MCF 10A (cell line): ENCODE results near the gene PLEK. TPM values are rescaled to one million over a fixed set of nuclear protein-coding genes. Genes with fewer than 3 reads are reported as not detected.

ENCODE experiments used
- BruUV-seq: library from RNA; stranded (reverse); fragments of 400-500 nt; replicated peaks from 2 replicates; lab custom pipeline; 2021; lab: Mats Ljungman, UMichigan
- CTCF ChIA-PET: fragments of 300-600 bp; sonication (Branson Sonifier 250); formaldehyde crosslinking; extraction: SDS; loops from one replicate; lab custom pipeline; 2021; ENCODE audit warnings: antibody characterized with exemption, inconsistent platforms; lab: Yijun Ruan, JAX
- POLR2A ChIA-PET: fragments of 300-600, 350-650 bp; sonication (Branson Sonifier 250); formaldehyde crosslinking; extraction: SDS; loops from one replicate; lab custom pipeline; 2020; ENCODE audit warnings: antibody characterized with exemption, inconsistent platforms; lab: Yijun Ruan, JAX
- DNase-seq: peaks from one replicate; pipeline ENCODE4 v3.0.0-alpha.2; 2018; ENCODE audit not compliant: unreplicated experiment
- H3K27ac Mint-ChIP-seq: one replicate; pipeline ENCODE4 v1.8.0; 2022; ENCODE audit warnings: mild to moderate bottlenecking, low read depth, mixed read lengths; ENCODE audit not compliant: unreplicated experiment
- H3K27me3 Mint-ChIP-seq: one replicate; pipeline ENCODE4 v1.8.0; 2022; ENCODE audit warnings: mixed read lengths; ENCODE audit not compliant: insufficient read depth, unreplicated experiment
- H3K36me3 Mint-ChIP-seq: one replicate; pipeline ENCODE4 v1.8.0; 2022; ENCODE audit warnings: mild to moderate bottlenecking, moderate library complexity, mixed read lengths; ENCODE audit not compliant: insufficient read depth, unreplicated experiment
- H3K4me1 Mint-ChIP-seq: one replicate; pipeline ENCODE4 v1.8.0; 2022; ENCODE audit warnings: mixed read lengths; ENCODE audit not compliant: insufficient read depth, unreplicated experiment
- H3K4me3 Mint-ChIP-seq: one replicate; pipeline ENCODE4 v1.8.0; 2022; ENCODE audit warnings: mild to moderate bottlenecking, moderate library complexity, mixed read lengths; ENCODE audit not compliant: unreplicated experiment
- H3K9me3 Mint-ChIP-seq: one replicate; pipeline ENCODE4 v1.8.0; 2022; ENCODE audit warnings: mixed read lengths; ENCODE audit not compliant: unreplicated experiment
- intact Hi-C: fragments of 100-400 bp; cut with micrococcal nuclease; formaldehyde crosslinking; loops from 2 replicates; pipeline ENCODE4 v1.14.1; 2022
- total RNA-seq: library from RNA; stranded (reverse); gene quantifications from 2 replicates; pipeline ENCODE4 v1.2.3, GENCODE V29; 2022
- TF ChIP-seq, protein P1 (sequence below): fragments of 200-600 bp; IDR thresholded peaks from one replicate; pipeline ENCODE4 v1.8.0; 2022; ENCODE audit warnings: antibody characterized with exemption, mild to moderate bottlenecking; ENCODE audit not compliant: unreplicated experiment

The PLEK gene
- total RNA-seq, 1 experiment from 2014 or later = not detected

- Mint-ChIP-seq H3K4me3 (no peak overlapping the region), H3K4me1 (no peaks in the 10 kb centered on the region), H3K27ac (no peak overlapping the region), H3K36me3 (no peaks in the 10 kb centered on the region), H3K27me3 (peaks cover 32% of the 10 kb centered on the region), H3K9me3 (no peaks in the 10 kb centered on the region)
- TF ChIP-seq, protein P1, sequence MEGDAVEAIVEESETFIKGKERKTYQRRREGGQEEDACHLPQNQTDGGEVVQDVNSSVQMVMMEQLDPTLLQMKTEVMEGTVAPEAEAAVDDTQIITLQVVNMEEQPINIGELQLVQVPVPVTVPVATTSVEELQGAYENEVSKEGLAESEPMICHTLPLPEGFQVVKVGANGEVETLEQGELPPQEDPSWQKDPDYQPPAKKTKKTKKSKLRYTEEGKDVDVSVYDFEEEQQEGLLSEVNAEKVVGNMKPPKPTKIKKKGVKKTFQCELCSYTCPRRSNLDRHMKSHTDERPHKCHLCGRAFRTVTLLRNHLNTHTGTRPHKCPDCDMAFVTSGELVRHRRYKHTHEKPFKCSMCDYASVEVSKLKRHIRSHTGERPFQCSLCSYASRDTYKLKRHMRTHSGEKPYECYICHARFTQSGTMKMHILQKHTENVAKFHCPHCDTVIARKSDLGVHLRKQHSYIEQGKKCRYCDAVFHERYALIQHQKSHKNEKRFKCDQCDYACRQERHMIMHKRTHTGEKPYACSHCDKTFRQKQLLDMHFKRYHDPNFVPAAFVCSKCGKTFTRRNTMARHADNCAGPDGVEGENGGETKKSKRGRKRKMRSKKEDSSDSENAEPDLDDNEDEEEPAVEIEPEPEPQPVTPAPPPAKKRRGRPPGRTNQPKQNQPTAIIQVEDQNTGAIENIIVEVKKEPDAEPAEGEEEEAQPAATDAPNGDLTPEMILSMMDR = no peak
- DNase-seq = no peak
- POLR2A ChIA-PET = no interaction called here
- intact Hi-C loops = no loop called here
- BruUV-seq = no TSS peak
- CTCF ChIA-PET = interaction anchor here (0.6 kb wide), 1 partner anchor 17 kb away, joined by 5 read pairs; no protein-coding TSS in a partner anchor
Measured at GRCh38 chr2:68386365-68386764, 21.3 kb downstream of the PLEK start.

- Mint-ChIP-seq H3K4me1 (no peaks in the 10 kb centered on the region), H3K4me3 (no peak overlapping the region), H3K9me3 (no peaks in the 10 kb centered on the region), H3K27me3 (peaks cover 44% of the 10 kb centered on the region), H3K27ac (no peak overlapping the region), H3K36me3 (no peaks in the 10 kb centered on the region)
- BruUV-seq = no TSS peak
- no peak for DNase-seq
- intact Hi-C loops = no loop called here
- ChIA-PET POLR2A (no interaction called here), CTCF (interaction anchor here (0.6 to 0.7 kb wide), 2 partner anchors 75 to 419 kb away, joined by 3 to 4 read pairs; no protein-coding TSS in a partner anchor)
- TF ChIP-seq, protein P1 = no peak
Measured at GRCh38 chr2:68387408-68388350, 22.6 kb downstream of the PLEK start.

DNA sequence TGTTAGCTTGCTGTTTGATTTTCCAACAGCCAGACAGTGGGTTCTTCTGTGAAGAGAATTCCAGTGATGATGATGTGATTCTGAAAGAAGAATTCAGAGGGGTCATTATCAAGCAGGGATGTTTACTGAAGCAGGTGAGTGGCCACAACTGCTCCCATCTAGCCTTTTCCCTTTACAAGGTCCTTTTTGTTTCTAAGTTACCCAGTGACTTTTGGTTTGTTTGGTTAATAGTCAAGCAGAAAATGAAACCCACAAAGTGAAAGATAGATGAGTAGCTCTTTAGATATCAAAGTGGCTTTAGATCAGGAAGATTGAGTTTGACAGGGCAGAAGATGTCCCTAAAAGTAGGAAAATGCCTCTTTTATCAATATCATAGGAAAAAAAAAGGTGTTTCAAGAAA is 23.3 kb downstream of the PLEK start:
- Mint-ChIP-seq H3K27me3 (peaks cover 44% of the 10 kb centered on the region), H3K36me3 (no peaks in the 10 kb centered on the region), H3K27ac (no peak overlapping the region), H3K4me3 (no peak overlapping the region), H3K4me1 (no peaks in the 10 kb centered on the region), H3K9me3 (no peaks in the 10 kb centered on the region)
- DNase-seq = no peak
- TF ChIP-seq, protein P1 = no peak
- POLR2A ChIA-PET = no interaction called here
- CTCF ChIA-PET = no interaction called here
- intact Hi-C loops = no loop called here
- BruUV-seq = no TSS peak

- TF ChIP-seq, protein P1 = no peak
- Mint-ChIP-seq H3K9me3 (no peaks in the 10 kb centered on the region), H3K4me1 (no peaks in the 10 kb centered on the region), H3K27me3 (peaks cover 44% of the 10 kb centered on the region), H3K4me3 (no peak overlapping the region), H3K27ac (no peak overlapping the region), H3K36me3 (no peaks in the 10 kb centered on the region)
- POLR2A ChIA-PET = no interaction called here
- no peak for DNase-seq
- no TSS peak for BruUV-seq
- intact Hi-C loops = no loop called here
- CTCF ChIA-PET = interaction anchor here (0.6 kb wide), 1 partner anchor 256 kb away, joined by 4 read pairs; no protein-coding TSS in a partner anchor
Measured at GRCh38 chr2:68388772-68389171, 23.7 kb downstream of the PLEK start.
